Measurements from ENCODE around the gene CDHR3. TPM values are rescaled to one million over a fixed set of nuclear protein-coding genes. Genes with fewer than 3 reads are reported as not detected.
"Not testable (repeated sequence)": the region's sequence is repeated elsewhere in the genome, so short reads cannot be mapped to it uniquely, and the experiment has no call there.

CDHR3 gene
- total RNA-seq, 1 experiment from 2014 or later: 9.2 TPM

- POLR2A ChIA-PET: no interaction called here
- Mint-ChIP-seq H3K4me3 (ENCODE audit: unreplicated experiment) (no peak overlapping the region), H3K36me3 (ENCODE audit: insufficient read depth, unreplicated experiment) (no peaks in the 10 kb centered on the region), H3K27me3 (ENCODE audit: insufficient read depth, unreplicated experiment) (no peaks in the 10 kb centered on the region), H3K27ac (ENCODE audit: unreplicated experiment) (no peak overlapping the region), H3K4me1 (ENCODE audit: low read depth, unreplicated experiment) (no peaks in the 10 kb centered on the region), H3K9me3 (ENCODE audit: unreplicated experiment) (peaks cover 15% of the 10 kb centered on the region)
- BruUV-seq (replicated peaks): no TSS peak
- Histone ChIP-seq H3K36me3 (ENCODE audit: control insufficient read depth, insufficient read depth, low read length) (no peaks in the 10 kb centered on the region), H3K4me3 (ENCODE audit: low read depth, low read length) (no peak overlapping the region), H3K4me1 (no peaks in the 10 kb centered on the region), H3K9me3 (peaks cover 16% of the 10 kb centered on the region), H3K27me3 (replicated peaks; ENCODE audit: control insufficient read depth, insufficient read depth, low read length) (no peaks in the 10 kb centered on the region)
- no peak for DNase-seq
- intact Hi-C loops (cut with micrococcal nuclease; ENCODE audit: unreplicated experiment): no loop called here
- TF ChIP-seq, protein P1, sequence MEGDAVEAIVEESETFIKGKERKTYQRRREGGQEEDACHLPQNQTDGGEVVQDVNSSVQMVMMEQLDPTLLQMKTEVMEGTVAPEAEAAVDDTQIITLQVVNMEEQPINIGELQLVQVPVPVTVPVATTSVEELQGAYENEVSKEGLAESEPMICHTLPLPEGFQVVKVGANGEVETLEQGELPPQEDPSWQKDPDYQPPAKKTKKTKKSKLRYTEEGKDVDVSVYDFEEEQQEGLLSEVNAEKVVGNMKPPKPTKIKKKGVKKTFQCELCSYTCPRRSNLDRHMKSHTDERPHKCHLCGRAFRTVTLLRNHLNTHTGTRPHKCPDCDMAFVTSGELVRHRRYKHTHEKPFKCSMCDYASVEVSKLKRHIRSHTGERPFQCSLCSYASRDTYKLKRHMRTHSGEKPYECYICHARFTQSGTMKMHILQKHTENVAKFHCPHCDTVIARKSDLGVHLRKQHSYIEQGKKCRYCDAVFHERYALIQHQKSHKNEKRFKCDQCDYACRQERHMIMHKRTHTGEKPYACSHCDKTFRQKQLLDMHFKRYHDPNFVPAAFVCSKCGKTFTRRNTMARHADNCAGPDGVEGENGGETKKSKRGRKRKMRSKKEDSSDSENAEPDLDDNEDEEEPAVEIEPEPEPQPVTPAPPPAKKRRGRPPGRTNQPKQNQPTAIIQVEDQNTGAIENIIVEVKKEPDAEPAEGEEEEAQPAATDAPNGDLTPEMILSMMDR (IDR thresholded peaks at IDR 0.05; ENCODE audit: insufficient read depth in 1 of 2, low read depth in 1 of 2, low read length in 1 of 2, severe bottlenecking in 1 of 2, unreplicated experiment in 1 of 2): no peak
- CTCF ChIA-PET: no interaction called here
Measured at GRCh38 chr7:105954711-105955110, 8.4 kb upstream of the CDHR3 start.

- H3K4me3 Mint-ChIP-seq (ENCODE audit: unreplicated experiment); POLR2A ChIA-PET; BruUV-seq (replicated peaks); CTCF ChIA-PET; H3K4me3 ChIP-seq (ENCODE audit: low read depth, low read length); H3K36me3 ChIP-seq (ENCODE audit: control insufficient read depth, insufficient read depth, low read length); H3K36me3 Mint-ChIP-seq (ENCODE audit: insufficient read depth, unreplicated experiment); H3K27ac Mint-ChIP-seq (ENCODE audit: unreplicated experiment); H3K4me1 ChIP-seq; H3K4me1 Mint-ChIP-seq (ENCODE audit: low read depth, unreplicated experiment); intact Hi-C loops (cut with micrococcal nuclease; ENCODE audit: unreplicated experiment); H3K27me3 Mint-ChIP-seq (ENCODE audit: insufficient read depth, unreplicated experiment); H3K27me3 ChIP-seq (replicated peaks; ENCODE audit: control insufficient read depth, insufficient read depth, low read length); DNase-seq: not testable (repeated sequence)
- peaks cover 15% of the 10 kb centered on the region for H3K9me3 ChIP-seq
- H3K9me3 Mint-ChIP-seq (ENCODE audit: unreplicated experiment): peaks cover 15% of the 10 kb centered on the region
Measured at GRCh38 chr7:105955651-105956466, 7.2 kb upstream of the CDHR3 start.

- intact Hi-C loops (cut with micrococcal nuclease; ENCODE audit: unreplicated experiment): no loop called here
- CTCF ChIA-PET: no interaction called here
- BruUV-seq (replicated peaks): no TSS peak
- POLR2A ChIA-PET: no interaction called here
- no peaks in the 10 kb centered on the region for H3K9me3 ChIP-seq
- no peak for DNase-seq
- Mint-ChIP-seq H3K27ac (ENCODE audit: unreplicated experiment) (no peak overlapping the region), H3K27me3 (ENCODE audit: insufficient read depth, unreplicated experiment) (peaks cover 3% of the 10 kb centered on the region), H3K4me1 (ENCODE audit: low read depth, unreplicated experiment) (no peaks in the 10 kb centered on the region), H3K9me3 (ENCODE audit: unreplicated experiment) (no peaks in the 10 kb centered on the region), H3K4me3 (ENCODE audit: unreplicated experiment) (no peak overlapping the region), H3K36me3 (ENCODE audit: insufficient read depth, unreplicated experiment) (no peaks in the 10 kb centered on the region)
- no peaks in the 10 kb centered on the region for H3K36me3 ChIP-seq (ENCODE audit: control insufficient read depth, insufficient read depth, low read length)
- TF ChIP-seq, protein P1 (IDR thresholded peaks at IDR 0.05; ENCODE audit: insufficient read depth in 1 of 2, low read depth in 1 of 2, low read length in 1 of 2, severe bottlenecking in 1 of 2, unreplicated experiment in 1 of 2): no peak
- no peaks in the 10 kb centered on the region for H3K27me3 ChIP-seq (replicated peaks; ENCODE audit: control insufficient read depth, insufficient read depth, low read length)
- H3K4me1 ChIP-seq: no peaks in the 10 kb centered on the region
- no peak overlapping the region for H3K4me3 ChIP-seq (ENCODE audit: low read depth, low read length)
Measured at GRCh38 chr7:105958012-105958411, 5.1 kb upstream of the CDHR3 start.
